HepG2 (cell line): ENCODE results near the gene HSD17B8. TPM values are rescaled to one million over a fixed set of nuclear protein-coding genes. Genes with fewer than 3 reads are reported as not detected.

Source experiments
- ATF2 ChIP-seq: sonication (generic); formaldehyde crosslinking; IDR thresholded peaks from 2 replicates; pipeline ENCODE4 v1.4.0; 2020; ENCODE audit warnings: missing genetic modification reagents
- ATF3 ChIP-seq: sonication (generic); formaldehyde crosslinking; IDR thresholded peaks from 2 replicates; pipeline ENCODE4 v1.4.0; 2020; ENCODE audit warnings: missing genetic modification reagents
- BCLAF1 ChIP-seq: fragments of 450-650 bp; IDR thresholded peaks from 2 replicates; pipeline ENCODE4 v1.6.1; 2017; ENCODE audit warnings: mild to moderate bottlenecking
- CENPBD1 ChIP-seq: sonication (generic); formaldehyde crosslinking; IDR thresholded peaks from 2 replicates; pipeline ENCODE4 v1.8.0; 2022; ENCODE audit warnings: missing genetic modification reagents, low read depth, mild to moderate bottlenecking, borderline replicate concordance
- CREB3 ChIP-seq: sonication (generic); formaldehyde crosslinking; IDR thresholded peaks from 2 replicates; pipeline ENCODE4 v1.5.0; 2020; ENCODE audit warnings: missing genetic modification reagents
- DNMT3B ChIP-seq: conservative IDR thresholded peaks from 2 replicates; pipeline ENCODE4 v1.6.1; 2016; ENCODE audit warnings: missing biosample characterization, control low read depth
- GATA4 ChIP-seq: sonication (generic); IDR thresholded peaks from 2 replicates; pipeline ENCODE4 v1.6.1; 2016; ENCODE audit warnings: antibody characterized with exemption, low read depth, borderline replicate concordance
- HINFP ChIP-seq: sonication (generic); formaldehyde crosslinking; IDR thresholded peaks from 2 replicates; pipeline ENCODE4 v1.4.0; 2020; ENCODE audit warnings: low read depth, mild to moderate bottlenecking, missing genetic modification reagents
- KDM4B ChIP-seq: sonication (generic); formaldehyde crosslinking; IDR thresholded peaks from 2 replicates; pipeline ENCODE4 v1.4.0; 2020; ENCODE audit warnings: missing genetic modification reagents
- KDM5A ChIP-seq: fragments of 200-600 bp; sonication (generic); IDR thresholded peaks from 2 replicates; pipeline ENCODE4 v1.7.0; 2018; ENCODE audit warnings: antibody characterized with exemption, mild to moderate bottlenecking, low read length, borderline replicate concordance
- KLF11 ChIP-seq: IDR thresholded peaks from 2 replicates; pipeline ENCODE4 v1.6.1; 2016; ENCODE audit warnings: missing compliant biosample characterization
- MAF1 ChIP-seq: sonication (generic); formaldehyde crosslinking; IDR thresholded peaks from 2 replicates; pipeline ENCODE4 v1.5.0; 2020; ENCODE audit warnings: missing genetic modification reagents, borderline replicate concordance
- MEF2D ChIP-seq: sonication (generic); formaldehyde crosslinking; IDR thresholded peaks from 2 replicates; pipeline ENCODE4 v1.5.1; 2020; ENCODE audit warnings: mild to moderate bottlenecking, missing genetic modification reagents
- MEIS2 ChIP-seq: sonication (generic); formaldehyde crosslinking; IDR thresholded peaks from 2 replicates; pipeline ENCODE4 v1.9.0; 2021; ENCODE audit warnings: mild to moderate bottlenecking, missing genetic modification reagents
- SAP130 ChIP-seq: IDR thresholded peaks from 2 replicates; pipeline ENCODE4 v1.6.1; 2016; ENCODE audit warnings: low read depth
- TCF7 ChIP-seq: sonication (generic); IDR thresholded peaks from 2 replicates; pipeline ENCODE4 v1.6.1; 2016; ENCODE audit warnings: antibody characterized with exemption, low read depth
- TOE1 ChIP-seq: sonication (generic); formaldehyde crosslinking; IDR thresholded peaks from 2 replicates; pipeline ENCODE4 v1.4.0; 2020; ENCODE audit warnings: mild to moderate bottlenecking, missing genetic modification reagents
- ZNF101 ChIP-seq: sonication (generic); formaldehyde crosslinking; IDR thresholded peaks from 2 replicates; pipeline ENCODE4 v1.4.0; 2020; ENCODE audit warnings: mild to moderate bottlenecking, low read depth, missing genetic modification reagents, borderline replicate concordance
- ZNF138 ChIP-seq: sonication (generic); formaldehyde crosslinking; IDR thresholded peaks from 2 replicates; pipeline ENCODE4 v1.5.0; 2020; ENCODE audit warnings: mild to moderate bottlenecking, low read depth, missing genetic modification reagents
- ZNF274 ChIP-seq: sonication (generic); formaldehyde crosslinking; IDR thresholded peaks from 2 replicates; pipeline ENCODE4 v1.5.1; 2020; ENCODE audit warnings: mild to moderate bottlenecking, missing genetic modification reagents
- ZNF33A ChIP-seq: sonication (generic); formaldehyde crosslinking; IDR thresholded peaks from 2 replicates; pipeline ENCODE4 v1.5.1; 2020; ENCODE audit warnings: missing genetic modification reagents, mild to moderate bottlenecking, moderate library complexity, borderline replicate concordance
- ZNF34 ChIP-seq: sonication (generic); formaldehyde crosslinking; IDR thresholded peaks from 2 replicates; pipeline ENCODE4 v1.4.0; 2020; ENCODE audit warnings: mild to moderate bottlenecking, missing genetic modification reagents, borderline replicate concordance
- ZNF558 ChIP-seq: sonication (generic); formaldehyde crosslinking; IDR thresholded peaks from 2 replicates; pipeline ENCODE4 v1.9.0; 2022; ENCODE audit warnings: mild to moderate bottlenecking, missing genetic modification reagents, borderline replicate concordance
- ZNF83 ChIP-seq: sonication (generic); formaldehyde crosslinking; IDR thresholded peaks from 2 replicates; pipeline ENCODE4 v1.4.0; 2020; ENCODE audit warnings: missing genetic modification reagents, mild to moderate bottlenecking, borderline replicate concordance
- polyA plus RNA-seq, 8 experiments: library from polyadenylated mRNA; depleted of rRNA in 3 of 8; stranded (reverse) in 7 of 8; unstranded in 1 of 8; fragments of >200 nt; fragmentation: Illumina TruSeq in 4 of 8; extraction: Trizol in 4 of 8; gene quantifications; 2 replicates each; pipeline versions ENCODE4 v1.2.1 to v1.2.3, GENCODE V29; 2011 to 2016; ENCODE audit warnings: low read depth in 4 of 8, missing spikeins in 1 of 8, mixed read lengths in 1 of 8; ENCODE audit not compliant: insufficient read depth in 1 of 8
- total RNA-seq, 5 experiments: library from RNA; depleted of rRNA; stranded (reverse); fragments of >200 nt; fragmentation: Illumina TruSeq; extraction: Trizol; gene quantifications; 2 replicates each; pipeline ENCODE4 v1.2.3, GENCODE V29; 2016; ENCODE audit warnings: low read depth in 1 of 5

Gene HSD17B8
- total and polyA plus RNA-seq, 2 of the 13 experiments (the other 11 are each of a cell fraction or from before 2014, with no cell fraction given): 12.6 to 20.1 TPM

- TF ChIP-seq ZNF138: no peak
- TF ChIP-seq TCF7: no peak
- 0 out of 2 replicates have a peak, but pooled peaks have one; percentile 77 for TF ChIP-seq ZNF33A
- TF ChIP-seq MEIS2 (CRISPR knock-in tag): 0 out of 2 replicates have a peak, but pooled peaks have one; percentile 20
- TF ChIP-seq KDM5A: no peak
- no peak for TF ChIP-seq KDM4B
- no peak for TF ChIP-seq ATF3
- TF ChIP-seq GATA4: no peak
- no peak for TF ChIP-seq TOE1
- 0 out of 2 replicates have a peak, but pooled peaks have one; percentile 59 for TF ChIP-seq CENPBD1 (CRISPR knock-in tag)
- no peak for TF ChIP-seq DNMT3B (CRISPR knock-in tag)
- TF ChIP-seq SAP130: no peak
- TF ChIP-seq ZNF83 (CRISPR knock-in tag): 0 out of 2 replicates have a peak, but pooled peaks have one; percentile 45
- TF ChIP-seq MEF2D (CRISPR knock-in tag): 0 out of 2 replicates have a peak, but pooled peaks have one; percentile 61
- no peak for TF ChIP-seq BCLAF1
- TF ChIP-seq KLF11: peak; percentile 6; the same call in 1 of the 2 replicates
- TF ChIP-seq HINFP (CRISPR knock-in tag): 0 out of 2 replicates have a peak, but pooled peaks have one; percentile 59
- TF ChIP-seq ZNF101 (CRISPR knock-in tag): 0 out of 2 replicates have a peak, but pooled peaks have one; percentile 37
- 0 out of 2 replicates have a peak, but pooled peaks have one; percentile 78 for TF ChIP-seq ZNF274 (CRISPR knock-in tag)
- no peak; the same call in 1 of the 2 replicates for TF ChIP-seq ATF2 (CRISPR knock-in tag)
- TF ChIP-seq ZNF558 (CRISPR knock-in tag): no peak
- TF ChIP-seq CREB3 (CRISPR knock-in tag): peak; percentile 43; the same call in 1 of the 2 replicates
- TF ChIP-seq ZNF34 (CRISPR knock-in tag): 0 out of 2 replicates have a peak, but pooled peaks have one; percentile 84
- TF ChIP-seq MAF1: no peak
These were observed 44.1 kb downstream of the HSD17B8 start (continued) for GRCh38 chr6:33248643-33248931.
